Smooth muscle cell (in vitro differentiated cells): ENCODE measurements around the gene TMCO5A. TPM values are rescaled to one million over a fixed set of nuclear protein-coding genes. Genes with fewer than 3 reads are reported as not detected.
"Not testable (repeated sequence)": the region's sequence is repeated elsewhere in the genome, so short reads cannot be mapped to it uniquely, and the experiment has no call there.

Experiments used
- DNase-seq: peaks from one replicate; lab custom pipeline; 2025; ENCODE audit not compliant: unreplicated experiment; lab: John Stamatoyannopoulos, UW
- H2AFZ ChIP-seq: fragments of 200-600 bp; sonication (generic); 2 replicates; pipeline ENCODE4 v1.6.0; 2016; ENCODE audit warnings: antibody characterized with exemption, low read depth, mild to moderate bottlenecking
- H3F3A ChIP-seq: fragments of 200-600 bp; sonication (generic); 2 replicates; pipeline ENCODE4 v1.6.0; 2017; ENCODE audit warnings: antibody characterized with exemption, low read depth
- H3K27ac ChIP-seq: fragments of 200-600 bp; sonication (generic); 2 replicates; pipeline ENCODE4 v1.5.1; 2016; ENCODE audit warnings: low read depth, mild to moderate bottlenecking
- H3K27me3 ChIP-seq: fragments of 200-600 bp; sonication (generic); 2 replicates; pipeline ENCODE4 v1.6.1; 2016; ENCODE audit warnings: low read depth, mild to moderate bottlenecking
- H3K36me3 ChIP-seq: fragments of 200-600 bp; sonication (generic); 2 replicates; pipeline ENCODE4 v1.5.1; 2016; ENCODE audit warnings: low read depth
- H3K4me1 ChIP-seq: fragments of 200-600 bp; sonication (generic); 2 replicates; pipeline ENCODE4 v1.5.1; 2016; ENCODE audit warnings: low read depth
- H3K4me2 ChIP-seq: fragments of 200-600 bp; sonication (generic); 2 replicates; pipeline ENCODE4 v1.6.0; 2016; ENCODE audit warnings: mild to moderate bottlenecking
- H3K4me3 ChIP-seq: fragments of 200-600 bp; sonication (generic); 2 replicates; pipeline ENCODE4 v1.5.1; 2016; ENCODE audit warnings: mild to moderate bottlenecking
- H3K79me2 ChIP-seq: fragments of 200-600 bp; sonication (generic); 2 replicates; pipeline ENCODE4 v1.6.0; 2016; ENCODE audit warnings: low read depth, mild to moderate bottlenecking
- H3K9ac ChIP-seq: fragments of 200-600 bp; sonication (generic); 2 replicates; pipeline ENCODE4 v1.6.0; 2016; ENCODE audit warnings: low read depth
- H3K9me3 ChIP-seq: fragments of 200-600 bp; sonication (generic); replicated peaks from 2 replicates; pipeline ENCODE4 v1.5.1; 2016; ENCODE audit warnings: low read depth
- H4K20me1 ChIP-seq: fragments of 200-600 bp; sonication (generic); 2 replicates; pipeline ENCODE4 v1.6.0; 2016; ENCODE audit warnings: low read depth
- WGBS: methylation state at CpG from one replicate; pipeline ENCODE4 v1.1.7; 2016; ENCODE audit warnings: low lambda C conversion rate; 5-methylcytosine and 5-hydroxymethylcytosine counted together
- polyA plus RNA-seq: library from polyadenylated mRNA; unstranded; fragments of >200 nt; fragmentation: Nextera tagmentation; extraction: Ambion mirVana; gene quantifications from 2 replicates; pipeline ENCODE4 v1.2.1, GENCODE V29; 2016
- total RNA-seq: library from RNA; depleted of rRNA; stranded (reverse); fragments of >200 nt; gene quantifications from 2 replicates; pipeline ENCODE4 v1.2.3, GENCODE V29; 2014
- TF ChIP-seq, protein P1 (sequence below): fragments of 200-600 bp; sonication (generic); IDR thresholded peaks from 2 replicates; pipeline ENCODE4 v1.5.1; 2017; ENCODE audit warnings: borderline replicate concordance, mild to moderate bottlenecking, antibody characterized with exemption; ENCODE audit not compliant: insufficient read depth, poor library complexity, severe bottlenecking

Gene TMCO5A
- total and polyA plus RNA-seq, 2 experiments from 2014 or later = not detected

DNA sequence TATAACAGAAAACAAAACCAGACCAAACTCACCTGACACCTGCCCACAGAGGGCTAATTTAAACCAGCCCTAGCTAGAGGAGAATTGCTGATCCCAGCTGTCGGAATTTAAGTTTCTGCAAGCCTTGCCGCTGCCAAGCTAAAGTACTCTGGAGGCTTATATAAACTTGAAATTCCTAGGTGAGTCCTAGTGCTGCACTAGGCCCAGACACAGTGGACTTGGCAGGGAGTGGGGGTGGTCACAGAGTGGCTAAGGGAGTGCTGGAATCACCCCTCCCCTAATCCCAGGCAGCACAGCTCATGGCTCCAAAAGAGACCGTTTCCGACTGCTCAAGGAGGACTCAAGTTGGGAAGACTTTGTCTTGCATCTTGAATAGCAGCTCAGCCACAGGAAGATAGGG, 17.6 kb downstream of the TMCO5A start:
- H3K27me3 ChIP-seq = peaks cover 6% of the 10 kb centered on the region
- H3K4me3 ChIP-seq = no peak overlapping the region
- H3F3A ChIP-seq = no peaks in the 10 kb centered on the region
- no peak for DNase-seq
- H2AFZ ChIP-seq = no peak overlapping the region
- WGBS = 89% methylated on average over 4 of the region's 4 CpGs
- H3K36me3 ChIP-seq = no peaks in the 10 kb centered on the region
- H3K27ac ChIP-seq = no peak overlapping the region
- no peaks in the 10 kb centered on the region for H3K79me2 ChIP-seq
- no peak overlapping the region for H3K9ac ChIP-seq
- H3K4me2 ChIP-seq = no peak overlapping the region
- H3K4me1 ChIP-seq = no peaks in the 10 kb centered on the region
- TF ChIP-seq, protein P1, sequence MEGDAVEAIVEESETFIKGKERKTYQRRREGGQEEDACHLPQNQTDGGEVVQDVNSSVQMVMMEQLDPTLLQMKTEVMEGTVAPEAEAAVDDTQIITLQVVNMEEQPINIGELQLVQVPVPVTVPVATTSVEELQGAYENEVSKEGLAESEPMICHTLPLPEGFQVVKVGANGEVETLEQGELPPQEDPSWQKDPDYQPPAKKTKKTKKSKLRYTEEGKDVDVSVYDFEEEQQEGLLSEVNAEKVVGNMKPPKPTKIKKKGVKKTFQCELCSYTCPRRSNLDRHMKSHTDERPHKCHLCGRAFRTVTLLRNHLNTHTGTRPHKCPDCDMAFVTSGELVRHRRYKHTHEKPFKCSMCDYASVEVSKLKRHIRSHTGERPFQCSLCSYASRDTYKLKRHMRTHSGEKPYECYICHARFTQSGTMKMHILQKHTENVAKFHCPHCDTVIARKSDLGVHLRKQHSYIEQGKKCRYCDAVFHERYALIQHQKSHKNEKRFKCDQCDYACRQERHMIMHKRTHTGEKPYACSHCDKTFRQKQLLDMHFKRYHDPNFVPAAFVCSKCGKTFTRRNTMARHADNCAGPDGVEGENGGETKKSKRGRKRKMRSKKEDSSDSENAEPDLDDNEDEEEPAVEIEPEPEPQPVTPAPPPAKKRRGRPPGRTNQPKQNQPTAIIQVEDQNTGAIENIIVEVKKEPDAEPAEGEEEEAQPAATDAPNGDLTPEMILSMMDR = no peak
- no peaks in the 10 kb centered on the region for H4K20me1 ChIP-seq
- no peaks in the 10 kb centered on the region for H3K9me3 ChIP-seq

GRCh38 chr15:37960742-37961141, 26.3 kb downstream of the TMCO5A start:
- H3K27ac ChIP-seq, H3K27me3 ChIP-seq, H3K4me1 ChIP-seq, H3K4me3 ChIP-seq, DNase-seq, H3K9me3 ChIP-seq, H3K36me3 ChIP-seq, H3K4me2 ChIP-seq, H3K9ac ChIP-seq, H2AFZ ChIP-seq, H3F3A ChIP-seq, H3K79me2 ChIP-seq, H4K20me1 ChIP-seq: not testable (repeated sequence)
- 82% methylated on average over 1 of the region's 1 CpG for WGBS

GRCh38 chr15:37967788-37968187, 33.3 kb downstream of the TMCO5A start:
- Histone ChIP-seq H3K4me3 (no peak overlapping the region), H3K4me1 (no peaks in the 10 kb centered on the region), H3K27me3 (no peaks in the 10 kb centered on the region), H3K4me2 (no peak overlapping the region), H3K9me3 (no peaks in the 10 kb centered on the region), H3K9ac (no peak overlapping the region), H3K36me3 (no peaks in the 10 kb centered on the region), H3F3A (no peaks in the 10 kb centered on the region), H2AFZ (no peak overlapping the region), H4K20me1 (no peaks in the 10 kb centered on the region), H3K27ac (no peak overlapping the region), H3K79me2 (no peaks in the 10 kb centered on the region)
- WGBS = 82% methylated on average over 1 of the region's 1 CpG
- no peak for DNase-seq
- TF ChIP-seq, protein P1 = no peak

DNA sequence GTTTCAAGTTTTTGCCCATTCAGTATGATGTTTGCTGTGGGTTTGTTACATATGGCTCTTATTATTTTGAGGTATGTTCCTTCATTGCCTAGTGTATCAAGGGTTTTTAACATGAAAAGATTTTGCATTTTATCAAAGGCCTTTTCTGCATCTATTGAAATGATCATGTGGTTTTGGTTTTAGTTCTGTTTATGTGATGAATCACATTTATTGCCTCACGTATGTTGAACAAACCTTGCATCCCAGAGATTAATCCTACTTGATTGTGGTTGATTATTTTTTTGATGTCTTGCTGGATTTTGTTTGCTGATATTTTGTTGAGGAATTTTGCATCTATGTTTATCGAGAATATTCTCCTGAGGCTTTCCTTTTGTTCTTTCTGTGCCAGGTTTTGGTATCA, 39.4 kb downstream of the TMCO5A start:
- TF ChIP-seq, protein P1 = no peak
- WGBS = 79% methylated on average over 2 of the region's 2 CpGs
- no peak overlapping the region for H3K27ac ChIP-seq
- H3K27me3 ChIP-seq = no peaks in the 10 kb centered on the region
- H4K20me1 ChIP-seq = no peaks in the 10 kb centered on the region
- DNase-seq = no peak
- H3F3A ChIP-seq = no peaks in the 10 kb centered on the region
- H3K4me2 ChIP-seq = no peak overlapping the region
- H3K79me2 ChIP-seq = no peaks in the 10 kb centered on the region
- no peak overlapping the region for H3K9ac ChIP-seq
- no peaks in the 10 kb centered on the region for H3K36me3 ChIP-seq
- H3K4me1 ChIP-seq = no peaks in the 10 kb centered on the region
- H3K9me3 ChIP-seq = no peaks in the 10 kb centered on the region
- H2AFZ ChIP-seq = no peak overlapping the region
- H3K4me3 ChIP-seq = no peak overlapping the region
